Upper lobe of left lung (tissue), 6 donors: ENCODE measurements around the gene SLC38A2. TPM values are rescaled to one million over a fixed set of nuclear protein-coding genes. Genes with fewer than 3 reads are reported as not detected.
A peak's percentile ranks its signal among the peaks of the same experiment; 100 is the strongest.

Source experiments
- ATAC-seq, 2 donors: fragments of 200-7000 bp; cut with Tn5 transposase; one replicate each; pipeline ENCODE4 v1.9.1; 2022; ENCODE audit warnings: mild to moderate bottlenecking in 2 of 2, moderate library complexity in 2 of 2; ENCODE audit not compliant: low FRiP score in 2 of 2
- DNase-seq, 2 donors: peaks; one replicate each; pipeline ENCODE4 v3.0.0-alpha.2; 2019 to 2020
- H3K27ac ChIP-seq, 4 donors: fragments of 200-600 bp; sonication (generic); one replicate each; pipeline ENCODE4 v1.5.1; 2016 to 2019
- H3K27me3 ChIP-seq, 4 donors: fragments of 200-600 bp; sonication (generic); one replicate each; pipeline ENCODE4 v1.5.1; 2017 to 2019
- H3K36me3 ChIP-seq, 4 donors: fragments of 200-600 bp; sonication (generic); one replicate each; pipeline ENCODE4 v1.5.1; 2016 to 2019
- H3K4me1 ChIP-seq, 4 donors: fragments of 200-600 bp; sonication (generic); one replicate each; pipeline ENCODE4 v1.5.1; 2018 to 2019
- H3K4me3 ChIP-seq, 4 donors: fragments of 200-600 bp; sonication (generic); one replicate each; pipeline ENCODE4 v1.5.1; 2017 to 2019; ENCODE audit warnings: mild to moderate bottlenecking in 2 of 4, moderate library complexity in 1 of 4
- H3K9me3 ChIP-seq, 4 donors: fragments of 200-600 bp; sonication (generic); one replicate each; pipeline ENCODE4 v1.5.1; 2018 to 2019
- EP300 ChIP-seq, 4 donors: sonication (generic); formaldehyde crosslinking; IDR thresholded peaks; one replicate each; pipeline ENCODE4 v1.5.1; 2017; ENCODE audit warnings: antibody characterized with exemption in 4 of 4, control low read depth in 2 of 4
- POLR2A ChIP-seq, 4 donors: fragments of 450-650 bp; IDR thresholded peaks; one replicate each; pipeline ENCODE4 v1.5.1; 2016 to 2017; ENCODE audit warnings: antibody characterized with exemption in 4 of 4, mild to moderate bottlenecking in 2 of 4
- POLR2AphosphoS5 ChIP-seq, 2 donors: sonication (generic); formaldehyde crosslinking; IDR thresholded peaks; one replicate each; pipeline ENCODE4 v1.5.1; 2017; ENCODE audit warnings: antibody characterized with exemption in 2 of 2
- WGBS, 2 donors: methylation state at CpG; one replicate each; pipeline ENCODE4 v1.1.5; 2017 to 2018; 5-methylcytosine and 5-hydroxymethylcytosine counted together
- total RNA-seq, 6 donors: library from RNA; depleted of rRNA in 4 of 6; stranded (reverse); fragments of >200 nt in 4 of 6; gene quantifications; one replicate each; pipeline versions ENCODE4 v1.1.0 to v1.2.1, GENCODE V29; 2016 to 2021
- TF ChIP-seq, protein P1 (sequence below), 6 experiments: fragments of 450-650 bp in 4 of 6; fragments of 200-600 bp in 2 of 6; sonication (generic) in 2 of 6; IDR thresholded peaks; one replicate each; pipeline ENCODE4 v1.5.1; 2016 to 2019; ENCODE audit warnings: antibody characterized with exemption in 6 of 6
- donor health status: DM: no; HTN: no; CAD: no; lungs with moderate emphysema.
- donor health status: DM: no; HTN: yes; CAD: no; lungs with severe emphysema.

The SLC38A2 gene
- 100 to 1,000 TPM; 104 to 409 (median 223) TPM for total RNA-seq

DNA sequence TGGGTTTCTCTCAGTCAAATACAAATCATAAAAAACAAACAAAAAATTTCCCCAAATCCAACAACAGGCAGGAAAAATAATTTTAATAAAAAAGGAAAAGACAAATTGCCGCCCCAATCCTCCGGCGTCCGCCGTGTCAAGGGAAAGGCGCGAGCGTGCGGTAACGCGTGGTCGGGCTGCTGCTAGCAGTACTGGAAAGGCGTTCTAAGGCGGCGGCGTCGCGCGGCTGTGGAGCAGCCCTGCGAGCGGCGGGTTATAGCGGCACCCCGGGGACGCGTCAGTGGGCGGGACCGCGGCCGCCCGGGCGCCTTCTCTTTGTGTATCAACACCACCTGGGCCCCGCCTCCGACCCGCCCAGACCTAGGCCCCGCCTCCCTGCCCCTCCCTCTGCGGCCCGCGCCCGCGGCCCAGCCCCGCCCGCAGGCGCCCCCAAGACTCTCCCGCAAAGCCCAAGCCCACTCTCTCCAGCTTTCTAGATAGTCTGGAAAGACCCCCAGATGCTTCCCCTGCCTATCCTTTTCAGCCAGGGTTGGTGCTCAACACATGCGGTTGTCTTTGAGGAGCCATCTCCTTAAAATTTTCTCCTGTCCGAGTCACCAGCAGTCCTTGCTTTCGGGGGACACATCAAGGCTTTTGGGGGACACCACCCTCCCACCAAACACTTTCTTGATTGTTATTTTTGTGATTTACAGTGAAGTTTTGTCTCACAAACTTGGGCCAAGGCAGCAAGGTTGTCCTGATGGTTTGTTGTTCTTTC lies at the start of gene SLC38A2:
Gene SLC38A2, minus strand, starts transcription at position 230 of the 757 bp plus-strand sequence. CDS start 1,480 bp downstream, outside the sequence.
- WGBS, 2 donors, result 0% methylated on average over 33 to 48 of the region's 48 CpGs
- TF ChIP-seq, protein P1, sequence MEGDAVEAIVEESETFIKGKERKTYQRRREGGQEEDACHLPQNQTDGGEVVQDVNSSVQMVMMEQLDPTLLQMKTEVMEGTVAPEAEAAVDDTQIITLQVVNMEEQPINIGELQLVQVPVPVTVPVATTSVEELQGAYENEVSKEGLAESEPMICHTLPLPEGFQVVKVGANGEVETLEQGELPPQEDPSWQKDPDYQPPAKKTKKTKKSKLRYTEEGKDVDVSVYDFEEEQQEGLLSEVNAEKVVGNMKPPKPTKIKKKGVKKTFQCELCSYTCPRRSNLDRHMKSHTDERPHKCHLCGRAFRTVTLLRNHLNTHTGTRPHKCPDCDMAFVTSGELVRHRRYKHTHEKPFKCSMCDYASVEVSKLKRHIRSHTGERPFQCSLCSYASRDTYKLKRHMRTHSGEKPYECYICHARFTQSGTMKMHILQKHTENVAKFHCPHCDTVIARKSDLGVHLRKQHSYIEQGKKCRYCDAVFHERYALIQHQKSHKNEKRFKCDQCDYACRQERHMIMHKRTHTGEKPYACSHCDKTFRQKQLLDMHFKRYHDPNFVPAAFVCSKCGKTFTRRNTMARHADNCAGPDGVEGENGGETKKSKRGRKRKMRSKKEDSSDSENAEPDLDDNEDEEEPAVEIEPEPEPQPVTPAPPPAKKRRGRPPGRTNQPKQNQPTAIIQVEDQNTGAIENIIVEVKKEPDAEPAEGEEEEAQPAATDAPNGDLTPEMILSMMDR (IDR thresholded peaks at IDR 0.05), result peak in 1 of 6 experiments; percentile 8
- peak; percentile 100 for TF ChIP-seq POLR2AphosphoS5 (IDR thresholded peaks at IDR 0.05)
- TF ChIP-seq EP300 (IDR thresholded peaks at IDR 0.05), result peak in 1 of 4 donors; percentile 92
- TF ChIP-seq POLR2A (IDR thresholded peaks at IDR 0.05), result peak; percentile 95 to 100 (median 99)
- H3K27me3 ChIP-seq, result no peaks in the 10 kb centered on the region
- H3K9me3 ChIP-seq, result no peaks in the 10 kb centered on the region
- peak; percentile 96 to 98 for ATAC-seq
- H3K4me1 ChIP-seq, result peaks cover 29 to 39% (median 36%) of the 10 kb centered on the region in 4 donors
- peak; percentile 99 to 100 for DNase-seq
- peaks cover 12 to 35% (median 21%) of the 10 kb centered on the region in 4 donors for H3K36me3 ChIP-seq
- peak within 1 kb of the TSS; percentile 91 to 100 (median 98) for H3K27ac ChIP-seq
- peak within 1 kb of the TSS; percentile 91 to 96 (median 94) for H3K4me3 ChIP-seq

DNA sequence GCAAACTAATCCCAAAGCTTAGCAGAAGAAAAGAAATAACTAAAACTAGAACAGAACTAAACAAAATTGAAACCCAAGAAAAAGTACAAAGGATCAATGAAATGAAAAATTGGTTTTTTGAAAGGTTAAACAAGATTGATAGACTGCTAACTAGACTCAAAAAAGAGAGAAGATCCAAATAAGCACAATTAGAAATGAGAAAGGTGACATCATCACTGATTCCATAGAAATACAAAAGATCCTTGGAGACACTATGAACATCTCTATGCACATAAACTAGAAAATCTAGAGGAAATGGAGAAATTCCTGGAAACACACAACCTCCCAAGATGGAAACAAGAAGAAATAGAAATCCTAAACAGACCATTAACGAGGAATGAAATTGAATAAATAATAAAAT lies 47.1 kb upstream of the SLC38A2 start:
- DNase-seq (no peak), ATAC-seq (no peak)
- 81 to 97% methylated on average over 1 of the region's 1 CpG for WGBS, 2 donors
- Histone ChIP-seq H3K4me1 (no peaks in the 10 kb centered on the region), H3K9me3 (no peaks in the 10 kb centered on the region), H3K27ac (no peak overlapping the region), H3K36me3 (no peaks in the 10 kb centered on the region), H3K27me3 (no peaks in the 10 kb centered on the region), H3K4me3 (no peak overlapping the region)
- TF ChIP-seq POLR2AphosphoS5 (IDR thresholded peaks at IDR 0.05) (no peak), POLR2A (IDR thresholded peaks at IDR 0.05) (no peak), EP300 (IDR thresholded peaks at IDR 0.05) (no peak)
- TF ChIP-seq, protein P1 (IDR thresholded peaks at IDR 0.05), result no peak

DNA sequence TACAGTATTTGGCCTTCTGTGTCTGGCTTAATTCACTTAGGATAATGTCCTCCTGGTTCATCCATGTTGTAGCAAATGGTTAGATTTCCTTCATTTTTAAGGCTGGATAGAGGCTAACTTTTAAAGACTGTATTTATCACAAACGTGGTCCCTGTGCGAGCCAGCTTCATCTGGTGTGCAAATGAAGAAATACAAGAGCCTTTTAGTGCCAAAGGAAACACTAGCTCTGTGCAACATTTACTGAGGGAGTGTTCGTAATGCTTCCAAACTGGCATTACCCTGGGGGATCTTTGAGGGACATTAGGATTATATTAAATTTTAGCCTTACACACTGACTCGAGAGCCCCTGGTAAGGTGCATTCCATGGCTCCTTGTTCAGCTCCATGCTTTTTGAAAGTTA lies 43.0 kb upstream of the SLC38A2 start:
- no peak overlapping the region for H3K4me3 ChIP-seq
- WGBS, 2 donors, result 78 to 94% methylated on average over 4 of the region's 4 CpGs

DNA sequence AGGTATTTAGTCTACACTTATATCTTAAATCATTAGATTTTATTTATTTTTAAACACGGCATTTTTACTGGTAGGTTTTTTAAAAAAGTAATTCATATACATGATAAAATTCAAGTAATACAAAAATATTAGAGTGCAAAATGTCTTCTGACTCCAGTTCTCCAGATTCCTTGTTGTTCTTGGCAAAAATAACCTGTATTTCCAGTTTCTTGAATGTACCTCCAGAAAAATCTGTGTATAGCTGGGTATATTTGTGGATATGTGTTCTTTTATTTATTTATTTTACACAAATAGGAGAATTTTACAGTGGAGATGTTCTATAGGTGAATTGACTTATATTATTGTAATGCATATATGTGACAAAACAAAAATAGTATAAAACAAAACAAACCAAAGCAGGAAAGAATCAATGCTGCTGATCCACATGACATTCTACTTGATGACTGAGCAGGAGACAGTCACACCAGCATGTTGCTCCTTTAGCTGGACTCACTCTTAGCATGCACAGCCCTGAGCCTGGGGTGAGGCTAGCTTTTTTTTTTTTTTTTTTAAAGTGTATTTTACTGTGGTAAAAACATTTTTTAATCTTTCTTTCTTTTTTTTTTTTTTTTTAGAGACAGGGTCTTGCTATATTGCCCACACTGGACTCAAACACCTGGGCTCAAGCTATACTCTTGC lies 42.2 kb upstream of the SLC38A2 start:
- TF ChIP-seq POLR2AphosphoS5 (IDR thresholded peaks at IDR 0.05) (no peak), POLR2A (IDR thresholded peaks at IDR 0.05) (no peak), EP300 (IDR thresholded peaks at IDR 0.05) (no peak)
- TF ChIP-seq, protein P1 (IDR thresholded peaks at IDR 0.05), result no peak
- H3K4me3 ChIP-seq, result no peak overlapping the region
- no peak overlapping the region for H3K27ac ChIP-seq
- H3K36me3 ChIP-seq, result no peaks in the 10 kb centered on the region
- no peak for DNase-seq
- H3K9me3 ChIP-seq, result no peaks in the 10 kb centered on the region
- H3K4me1 ChIP-seq, result peaks cover 0 to 6% (median 0%) of the 10 kb centered on the region in 4 donors
- ATAC-seq, result no peak
- WGBS, 2 donors, result 51 to 78% methylated on average over 1 of the region's 1 CpG
- H3K27me3 ChIP-seq, result no peaks in the 10 kb centered on the region

More for the DNA sequence above, 43.0 kb upstream of the SLC38A2 start:
- H3K36me3 ChIP-seq, result no peaks in the 10 kb centered on the region
- H3K27me3 ChIP-seq, result no peaks in the 10 kb centered on the region
- no peak for DNase-seq
- peaks cover 0 to 2% (median 0%) of the 10 kb centered on the region in 4 donors for H3K4me1 ChIP-seq
- no peak for ATAC-seq
- TF ChIP-seq POLR2AphosphoS5 (IDR thresholded peaks at IDR 0.05) (no peak), EP300 (IDR thresholded peaks at IDR 0.05) (no peak), POLR2A (IDR thresholded peaks at IDR 0.05) (no peak)
- TF ChIP-seq, protein P1 (IDR thresholded peaks at IDR 0.05), result no peak
- H3K9me3 ChIP-seq, result no peaks in the 10 kb centered on the region
- H3K27ac ChIP-seq, result no peak overlapping the region
